Measurements from ENCODE around the gene LYZL6. TPM values are rescaled to one million over a fixed set of nuclear protein-coding genes. Genes with fewer than 3 reads are reported as not detected.

LYZL6 gene
- total and polyA plus RNA-seq, 2 of the 8 experiments (the other 6 are each of a cell fraction or from before 2014, with no cell fraction given): not detected

- Histone ChIP-seq H2AFZ (ENCODE audit: low read length) (no peak overlapping the region), H4K20me1 (replicated peaks in 1 of 2; ENCODE audit: control insufficient read depth in 1 of 2, insufficient read depth in 2 of 2, low read length in 2 of 2) (no peaks in the 10 kb centered on the region), H3K79me2 (ENCODE audit: control insufficient read depth in 1 of 2, insufficient read depth in 2 of 2, low read length in 2 of 2) (no peaks in the 10 kb centered on the region), H2BK20ac (ENCODE audit: low read length) (no peak overlapping the region), H3K79me1 (ENCODE audit: low read depth, low read length) (no peaks in the 10 kb centered on the region), H3K23me2 (ENCODE audit: low read depth, low read length) (no peaks in the 10 kb centered on the region), H3K4me3 (ENCODE audit: extremely low read depth in 1 of 4, insufficient read depth in 2 of 4, low read depth in 3 of 4, low read length in 4 of 4) (no peak overlapping the region), H2BK120ac (replicated peaks; ENCODE audit: low read depth, low read length) (no peak overlapping the region), H3K27ac (ENCODE audit: low read depth, low read length) (no peak overlapping the region), H3K4ac (replicated peaks; ENCODE audit: insufficient read length, low read depth, low read length) (no peak overlapping the region), H4K91ac (replicated peaks; ENCODE audit: insufficient read length, low read length) (no peak overlapping the region), H3K9ac (replicated peaks in 1 of 4; ENCODE audit: extremely low read depth in 1 of 4, low read depth in 3 of 4, low read length in 3 of 4) (no peak overlapping the region), H3K56ac (replicated peaks; ENCODE audit: insufficient read length, low read depth, low read length) (no peak overlapping the region), H2BK5ac (ENCODE audit: low read depth, low read length) (no peak overlapping the region), H2AK5ac (ENCODE audit: low read depth, low read length) (no peak overlapping the region), H3K18ac (ENCODE audit: extremely low read depth, low read length) (no peak overlapping the region), H4K8ac (ENCODE audit: extremely low read depth, insufficient read depth, low read length) (no peak overlapping the region), H2BK12ac (ENCODE audit: low read depth, low read length) (no peak overlapping the region), H3K14ac (ENCODE audit: insufficient read length) (no peak overlapping the region), H4K5ac (ENCODE audit: insufficient read length, low read depth, low read length) (no peak overlapping the region), H3K4me2 (ENCODE audit: insufficient read depth in 1 of 2, low read depth in 2 of 2, low read length in 2 of 2) (no peak overlapping the region), H3K27me3 (replicated peaks in 1 of 4; ENCODE audit: control insufficient read depth in 3 of 4, extremely low read depth in 1 of 4, insufficient read depth in 3 of 4, low read length in 3 of 4) (no peaks in the 10 kb centered on the region), H3K23ac (ENCODE audit: insufficient read length) (no peak overlapping the region), H3K9me3 (ENCODE audit: insufficient read depth in 2 of 2, low read depth in 1 of 2, low read length in 1 of 2) (no peaks in the 10 kb centered on the region), H3K4me1 (replicated peaks in 1 of 4; ENCODE audit: control insufficient read depth in 3 of 4, insufficient read depth in 4 of 4, low read length in 3 of 4) (no peaks in the 10 kb centered on the region), H3K36me3 (ENCODE audit: control insufficient read depth in 2 of 4, insufficient read depth in 4 of 4, low read length in 3 of 4) (no peaks in the 10 kb centered on the region), H2BK15ac (ENCODE audit: low read length) (no peak overlapping the region)
- FAIRE-seq (no peak), DNase-seq (ENCODE audit: low read depth in 1 of 2, low spot score in 2 of 2) (no peak)
- TF ChIP-seq GABPA (IDR thresholded peaks at IDR 0.05; ENCODE audit: borderline replicate concordance, insufficient read depth, low read length) (no peak), CTCF (IDR thresholded peaks at IDR 0.05; ENCODE audit: control extremely low read depth in 1 of 3, insufficient read depth in 1 of 3, low read depth in 1 of 3, low read length in 3 of 3) (peak; percentile 44 to 52 (median 48)), RAD21 (IDR thresholded peaks at IDR 0.05 in 1 of 2, conservative IDR thresholded peaks at IDR 0.05 in 1 of 2; ENCODE audit: low read depth in 2 of 2, low read length in 2 of 2) (peak; percentile 67 to 74), MAFK (IDR thresholded peaks at IDR 0.05; ENCODE audit: low read depth, low read length) (no peak)
- ChIA-PET POLR2A (ENCODE audit: partially characterized antibody) (interaction anchor here (0.6 kb wide), 1 partner anchor 1763 kb away, joined by 4 read pairs; no protein-coding TSS in a partner anchor), CTCF (ENCODE audit: partially characterized antibody) (interaction anchor here (0.7 to 2.4 kb wide), 9 partner anchors 11 to 173 kb away, joined by 3 to 13 read pairs (median 4); no protein-coding TSS in a partner anchor)
- 77% methylated on average over 4 of the region's 4 CpGs; no CpG with 5 or more reads in 1 of the 2 experiments for WGBS, 2 experiments (ENCODE audit: extremely low coverage in 1 of 2, insufficient coverage in 1 of 2, insufficient read length in 1 of 2, insufficient replicate concordance in 2 of 2, low coverage in 1 of 2, low lambda C conversion rate in 2 of 2, missing lambda C conversion rate in 1 of 2)
Observed at GRCh38 chr17:35981908-35982330, 38.4 kb upstream of the LYZL6 start.
